NCI-H446 treated with DMSO at 0.1 percent for 48 hours (cell line): ENCODE measurements around the gene KCND2.

ENCODE experiments used
- DNase-seq: peaks from one replicate; lab custom pipeline; 2025; lab: John Stamatoyannopoulos, UW

KCND2 gene

DNA sequence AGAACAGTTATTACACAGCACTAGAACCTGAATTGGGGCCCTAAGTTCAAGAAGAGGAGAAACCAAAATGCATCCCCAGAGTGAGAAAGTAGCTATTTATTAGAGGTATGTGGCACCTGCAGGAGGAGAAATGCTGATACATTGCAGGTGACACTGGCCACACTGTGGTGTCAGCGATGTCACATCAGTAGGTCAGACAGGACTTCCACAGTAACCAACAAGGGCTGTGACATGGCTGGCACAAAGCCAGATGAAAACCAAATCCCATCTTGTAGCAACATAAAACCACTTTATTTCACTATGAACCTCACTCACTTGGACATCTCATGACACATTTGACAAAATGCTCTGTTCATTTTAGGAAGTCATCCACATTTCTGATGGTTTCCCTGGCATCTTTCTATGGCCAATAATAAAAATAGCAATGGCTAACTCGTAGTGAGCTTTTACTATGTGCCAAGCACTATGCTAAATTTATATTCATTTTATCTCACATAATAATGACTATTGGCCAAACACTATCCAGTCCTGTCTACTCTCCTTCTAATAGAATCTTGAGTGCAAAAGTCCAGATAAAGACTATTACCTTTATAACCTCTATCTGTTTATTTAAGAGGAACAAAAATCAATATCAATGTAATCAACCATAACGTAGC, 430.7 kb downstream of the KCND2 start:
- DNase-seq, result peak; percentile 23

DNA sequence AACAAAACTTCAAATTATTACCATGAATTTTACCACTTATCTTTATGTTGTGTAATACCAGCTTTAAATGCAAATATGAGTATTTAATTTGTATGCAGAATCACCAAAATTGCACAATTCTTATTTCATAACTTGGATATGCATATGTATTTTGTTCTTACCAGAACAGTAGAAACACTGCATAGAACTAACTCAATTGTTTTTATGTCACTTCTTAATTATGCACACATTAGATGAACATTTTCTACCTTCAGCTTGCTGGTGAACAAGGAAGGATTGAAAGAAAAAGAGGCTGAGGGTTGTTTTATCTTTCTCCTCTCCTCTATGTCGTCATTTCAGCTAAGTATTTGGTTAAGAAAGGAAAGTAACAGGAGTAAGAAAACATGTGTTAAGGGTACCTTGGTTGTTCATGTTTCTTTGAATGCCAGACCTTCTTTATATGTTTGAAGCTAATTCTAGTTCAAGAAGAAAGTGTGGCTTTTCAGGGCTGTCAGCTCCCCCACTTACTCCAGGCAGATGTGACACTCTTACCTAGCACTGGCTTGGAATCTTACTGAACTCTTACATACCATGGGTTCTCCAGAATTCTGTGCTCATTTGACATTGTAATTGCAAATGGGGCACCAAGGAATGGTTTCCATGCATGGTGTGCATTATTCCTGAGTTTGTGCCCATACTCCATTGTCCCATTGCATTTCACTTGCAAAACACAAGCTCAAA, 436.4 kb downstream of the KCND2 start:
- DNase-seq, result no peak

DNA sequence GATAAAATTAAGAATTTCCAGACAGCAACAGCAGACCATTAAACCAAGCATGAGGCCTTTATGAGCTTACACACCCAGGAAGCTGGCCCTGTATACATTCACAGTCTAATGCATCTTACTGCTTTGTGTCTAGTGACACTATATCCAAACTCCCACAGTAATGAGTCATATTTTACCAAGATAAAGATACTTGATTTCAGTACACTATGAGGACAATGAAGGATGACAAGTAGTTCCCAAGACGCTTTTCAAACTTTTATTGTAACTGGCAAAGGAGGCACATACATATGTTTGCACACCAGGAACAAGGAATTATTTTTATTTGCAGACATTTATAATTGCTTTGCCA, 437.0 kb downstream of the KCND2 start:
- no peak for DNase-seq

DNA sequence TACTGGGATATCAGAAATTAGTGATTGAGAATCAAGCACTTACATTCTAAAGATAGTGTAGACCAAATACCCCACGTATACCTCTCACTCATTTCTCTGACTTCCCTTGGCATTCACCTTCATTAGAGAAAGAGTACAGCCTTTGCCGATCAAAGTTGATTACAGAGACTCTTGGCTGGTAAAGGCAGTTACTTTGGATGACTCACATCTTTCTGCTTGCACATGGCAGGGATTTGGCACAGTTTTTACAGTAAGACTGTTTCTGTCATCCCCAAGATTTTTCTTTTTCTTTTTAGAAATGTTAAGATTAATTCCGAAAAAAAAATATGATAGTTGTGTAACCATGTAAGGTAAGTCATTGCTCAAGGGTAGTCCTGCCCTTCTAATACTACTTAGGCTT, 442.0 kb downstream of the KCND2 start:
- DNase-seq, result peak; percentile 71

DNA sequence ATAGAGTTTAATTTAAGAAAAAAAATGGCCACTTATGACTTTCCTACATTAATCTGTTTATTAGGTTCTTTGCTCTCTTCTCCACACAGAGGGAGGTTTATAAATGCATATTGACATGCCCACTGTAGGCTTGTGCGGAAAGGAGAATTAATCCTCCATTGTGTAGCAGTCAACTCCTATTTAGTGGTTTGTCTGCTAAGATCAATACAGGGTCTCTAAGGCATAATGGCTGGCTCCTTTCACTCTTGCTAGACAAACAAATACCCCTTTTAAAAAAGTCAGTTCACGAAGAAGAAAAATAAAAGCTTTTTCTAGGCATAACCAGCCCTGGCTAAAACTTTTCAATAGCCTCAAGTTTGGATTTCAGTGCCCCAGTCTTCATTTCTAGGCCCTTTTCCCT, 443.3 kb downstream of the KCND2 start:
- no peak for DNase-seq

DNA sequence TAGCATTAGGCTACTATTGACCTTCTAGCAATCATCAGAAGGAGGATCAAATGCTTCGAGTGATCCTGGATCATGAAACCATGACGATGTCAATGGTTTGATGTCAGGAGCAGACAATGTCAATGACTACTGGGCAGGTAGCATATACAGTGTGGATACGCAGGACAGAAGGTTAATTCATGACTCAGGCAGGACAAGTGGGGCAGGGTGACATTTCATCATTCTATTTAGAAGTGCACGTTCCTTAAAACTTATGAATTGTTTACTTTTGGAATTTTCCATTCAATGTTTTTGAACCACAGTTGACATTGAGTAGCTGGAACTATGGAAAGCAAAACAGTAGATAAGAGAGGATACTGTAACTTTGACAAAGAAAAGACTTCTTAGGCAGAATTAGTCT, 444.2 kb downstream of the KCND2 start:
- no peak for DNase-seq

DNA sequence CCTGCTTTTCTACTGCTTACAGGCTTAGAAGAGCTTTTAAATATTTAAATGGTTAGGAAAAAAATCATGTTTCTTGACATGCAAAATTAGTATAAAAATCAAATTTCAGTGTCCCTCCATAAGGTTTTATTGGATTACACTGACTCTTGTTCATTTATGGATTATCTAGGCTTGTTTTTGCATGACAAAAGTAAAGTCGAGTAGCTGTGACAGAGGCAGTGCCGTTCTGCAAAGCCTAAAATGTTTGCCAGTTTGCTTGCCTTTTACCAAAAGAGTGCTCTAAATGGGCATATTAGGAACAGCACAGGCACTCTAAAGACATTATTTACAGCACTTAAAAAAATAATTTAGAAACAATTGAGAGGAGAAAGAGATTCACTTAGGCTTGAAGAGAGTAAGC, 445.4 kb downstream of the KCND2 start:
- DNase-seq, result no peak

DNA sequence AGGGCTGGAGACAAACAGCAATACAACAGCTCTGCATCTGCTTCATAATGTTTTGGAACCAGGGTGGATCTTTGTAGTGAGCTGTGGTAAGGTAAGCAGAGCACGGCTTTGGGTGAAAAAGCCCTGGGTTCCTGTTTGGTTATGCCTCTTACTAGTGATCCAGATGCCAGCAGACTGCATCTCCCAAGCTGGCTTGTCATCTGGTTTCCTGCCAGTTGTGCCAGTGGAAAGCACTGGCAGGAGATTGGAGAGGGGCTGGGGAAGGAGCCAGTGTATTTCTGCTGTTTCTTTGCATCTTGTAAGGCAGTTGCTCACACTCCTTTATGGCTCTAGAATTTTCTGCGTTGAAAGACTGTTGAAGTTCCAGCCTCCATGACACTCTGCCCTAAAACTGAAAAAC, 447.3 kb downstream of the KCND2 start:
- peak; percentile 30 for DNase-seq

DNA sequence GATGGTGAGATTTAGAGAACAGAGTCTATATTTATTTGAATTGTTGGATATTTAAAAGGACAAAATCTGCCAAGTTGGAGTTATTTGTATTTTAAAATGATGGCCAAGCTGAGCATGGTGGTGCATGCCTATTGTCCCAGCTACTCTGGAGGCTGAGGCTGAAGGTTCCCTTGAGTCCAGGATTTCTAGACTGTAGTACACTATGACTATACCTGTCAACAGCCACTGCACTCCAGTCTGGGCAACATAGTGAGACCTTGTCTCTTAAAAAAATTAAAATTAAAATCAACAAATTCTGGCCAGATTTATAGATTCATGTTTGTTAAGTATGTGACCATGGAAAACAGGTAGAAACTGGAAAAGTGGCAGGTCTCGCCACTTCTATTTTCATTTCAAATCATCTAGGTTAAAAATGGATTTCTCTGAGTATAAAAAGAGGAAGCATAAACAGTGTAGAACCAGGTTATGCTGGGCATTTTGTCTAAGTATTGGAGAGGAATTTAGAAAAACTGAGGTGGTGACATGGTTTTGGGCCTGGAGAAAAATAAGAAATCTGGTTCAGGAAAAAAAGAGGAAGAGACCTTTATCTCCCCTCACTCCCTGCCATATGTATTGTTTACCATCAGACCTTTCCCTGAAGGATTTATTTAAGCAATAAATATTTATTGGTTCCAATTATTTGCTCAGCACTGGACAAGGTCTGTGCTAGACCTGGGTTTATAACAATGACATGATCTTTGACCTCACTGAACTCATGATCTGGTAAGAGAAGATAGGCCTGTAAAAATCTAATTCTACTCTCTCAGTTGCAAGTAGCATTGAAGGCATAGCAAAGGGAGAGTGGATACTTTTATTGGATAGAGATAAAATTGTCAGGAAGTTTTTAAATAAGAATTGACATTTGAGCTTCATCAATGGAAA, 450.8 kb downstream of the KCND2 start:
- DNase-seq, result no peak

DNA sequence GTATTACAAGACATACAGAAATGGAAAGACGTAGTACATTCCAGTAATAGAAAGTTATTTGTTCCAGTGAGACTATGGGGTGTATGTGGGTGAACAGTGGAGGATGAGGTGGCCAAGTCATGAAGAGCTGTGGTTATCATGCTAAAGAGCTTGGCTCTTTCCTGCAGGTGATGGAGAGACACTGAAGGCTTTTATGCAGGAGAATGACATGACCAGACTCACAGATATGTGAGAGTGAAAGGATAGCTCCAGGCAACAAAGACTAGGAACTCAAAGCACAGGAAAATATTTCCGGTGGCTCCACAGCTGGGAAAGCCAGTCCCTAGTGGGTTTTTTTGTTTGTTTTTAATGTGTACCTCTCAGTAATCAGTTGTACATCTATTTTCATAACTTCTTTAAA, 451.5 kb downstream of the KCND2 start:
- DNase-seq, result no peak

DNA sequence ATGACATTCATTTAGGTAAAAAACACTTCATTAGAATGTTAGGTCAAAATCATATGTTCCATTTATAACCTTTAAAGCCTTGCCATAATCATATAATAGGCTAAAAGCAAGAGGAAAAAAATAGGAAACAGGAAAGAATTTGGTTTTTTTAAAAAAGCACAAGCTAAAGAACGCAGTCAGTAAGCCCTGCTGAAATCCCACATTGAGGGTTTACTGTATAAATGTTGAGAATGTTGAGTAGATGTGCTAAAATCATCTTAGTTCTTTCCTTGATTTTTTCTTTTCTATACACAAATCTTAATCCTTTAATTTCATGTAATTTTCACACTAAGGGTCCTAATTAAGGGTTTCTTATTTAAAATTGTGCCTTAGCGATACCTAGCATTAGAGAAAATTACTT, 452.0 kb downstream of the KCND2 start:
- DNase-seq, result no peak

DNA sequence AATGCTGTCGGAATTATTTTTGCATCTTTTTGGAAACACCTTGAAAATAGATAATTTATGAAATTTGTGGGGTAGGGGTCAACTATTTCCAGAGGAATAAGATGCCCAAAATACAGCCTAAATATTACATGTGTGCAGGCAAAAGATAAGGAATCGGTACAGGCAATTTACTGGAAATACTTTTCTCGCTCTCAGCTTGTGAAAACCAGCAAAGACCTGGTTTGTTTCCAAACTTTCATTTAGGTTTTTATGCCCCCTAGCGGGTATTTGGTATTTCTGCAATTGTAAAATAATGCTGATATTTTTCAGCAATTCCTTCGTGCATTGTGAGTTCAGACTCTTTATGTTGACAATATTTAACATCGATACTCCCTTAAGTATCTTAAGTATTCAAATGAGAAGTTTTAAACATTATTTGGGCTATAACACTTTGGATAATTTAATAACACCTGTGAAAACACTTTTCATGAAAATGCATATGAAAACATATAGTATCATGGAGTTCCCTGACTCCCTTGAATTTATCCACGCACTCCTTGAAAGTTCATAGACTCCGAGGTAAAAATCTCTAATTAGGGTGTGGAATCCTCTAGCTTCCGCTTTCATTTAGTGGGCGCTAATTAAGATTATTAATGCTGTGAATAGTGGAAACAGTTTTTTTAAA, 452.5 kb downstream of the KCND2 start:
- DNase-seq, result peak; percentile 58

DNA sequence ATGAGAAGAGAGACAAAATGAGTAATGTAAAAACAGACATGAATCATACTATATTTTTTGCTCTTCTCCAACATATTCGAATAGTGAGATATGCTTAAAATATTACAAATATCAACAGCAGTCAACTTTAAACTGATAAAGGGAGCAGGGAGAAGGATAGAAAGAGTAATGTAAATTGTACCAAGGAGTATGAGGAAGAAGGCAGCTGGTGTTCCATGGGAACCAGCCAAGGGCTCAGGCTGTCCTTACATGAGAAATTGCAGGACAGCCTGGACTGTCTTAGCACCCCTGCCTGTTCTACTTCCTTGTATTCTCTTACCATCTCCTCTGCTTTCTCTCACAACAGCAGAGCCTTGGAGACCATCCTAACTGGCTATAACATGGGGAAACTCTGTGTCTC, 456.3 kb downstream of the KCND2 start:
- peak; percentile 6 for DNase-seq

DNA sequence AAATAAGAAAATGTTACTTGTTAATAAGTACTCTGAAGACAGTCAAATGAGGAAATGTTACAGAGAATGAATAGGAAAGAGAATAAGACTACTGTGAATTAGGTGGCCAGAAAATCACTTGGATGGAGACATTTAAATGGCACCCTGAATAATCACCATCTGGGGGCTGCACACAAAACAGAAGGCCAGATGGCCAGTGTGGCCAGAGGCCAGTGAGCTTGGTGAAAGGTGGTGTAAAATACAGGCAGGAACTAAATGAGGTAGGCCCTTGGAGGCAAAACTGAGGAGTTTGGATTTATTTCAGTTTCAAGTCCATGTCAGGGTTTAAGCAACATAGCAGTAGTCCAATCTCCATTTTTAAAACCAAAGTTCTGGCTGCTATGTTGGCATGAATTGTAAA, 458.3 kb downstream of the KCND2 start:
- DNase-seq, result peak; percentile 14

DNA sequence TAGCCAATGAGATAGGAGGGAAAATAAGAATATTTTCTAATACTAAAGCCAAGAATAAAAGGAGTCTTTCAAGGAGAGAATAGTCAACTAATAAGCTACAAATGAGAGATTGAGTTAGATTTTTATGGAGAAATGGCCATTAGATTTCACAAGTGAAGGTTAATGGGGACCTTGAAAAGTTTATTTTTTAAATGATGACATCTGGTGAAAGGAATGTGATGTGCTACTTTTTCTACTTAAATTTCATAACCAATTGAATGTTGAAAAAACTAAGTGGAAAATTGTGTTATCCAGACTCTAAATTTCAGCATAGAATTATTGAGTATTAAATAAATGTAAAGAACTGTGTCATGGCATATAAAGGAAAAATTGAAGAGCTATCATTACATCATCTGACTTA, 459.3 kb downstream of the KCND2 start:
- DNase-seq, result no peak

DNA sequence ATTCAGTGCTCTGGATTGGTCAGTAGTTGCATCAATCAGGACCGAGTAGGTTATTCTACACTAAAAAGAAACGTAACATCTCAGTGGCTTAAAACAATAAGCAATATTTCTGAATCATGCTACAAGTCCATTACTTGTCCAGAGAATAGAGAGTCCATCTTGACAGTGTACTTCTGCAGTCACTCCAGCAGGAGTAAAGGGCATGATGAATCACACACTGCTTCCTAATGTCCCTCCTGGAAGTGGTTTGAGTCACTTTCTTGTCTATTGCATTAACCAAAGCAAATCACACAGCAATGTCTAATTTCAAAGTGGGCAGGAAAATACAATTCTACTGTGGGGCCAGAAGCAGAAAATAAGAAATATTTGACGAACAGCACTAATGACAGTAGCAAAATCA, 460.2 kb downstream of the KCND2 start:
- no peak for DNase-seq

DNA sequence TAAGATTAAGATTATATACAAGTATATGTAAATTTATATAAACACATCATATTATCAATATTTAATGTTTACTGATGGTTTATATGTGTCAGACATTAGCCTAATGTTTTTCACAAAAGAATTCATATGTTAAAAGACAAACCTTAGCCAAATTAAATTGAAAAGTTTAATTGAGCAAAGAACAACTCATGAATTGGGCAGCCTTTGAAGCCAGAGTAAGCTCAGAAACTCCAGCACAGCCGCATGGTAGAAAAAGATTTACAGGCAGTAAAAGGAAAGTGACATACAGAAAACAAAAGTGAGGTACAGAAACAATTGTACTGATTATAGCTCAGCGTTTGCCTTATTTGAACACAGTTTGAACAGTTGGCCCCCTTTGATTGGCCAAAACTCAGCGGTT, 460.9 kb downstream of the KCND2 start:
- peak; percentile 7 for DNase-seq

DNA sequence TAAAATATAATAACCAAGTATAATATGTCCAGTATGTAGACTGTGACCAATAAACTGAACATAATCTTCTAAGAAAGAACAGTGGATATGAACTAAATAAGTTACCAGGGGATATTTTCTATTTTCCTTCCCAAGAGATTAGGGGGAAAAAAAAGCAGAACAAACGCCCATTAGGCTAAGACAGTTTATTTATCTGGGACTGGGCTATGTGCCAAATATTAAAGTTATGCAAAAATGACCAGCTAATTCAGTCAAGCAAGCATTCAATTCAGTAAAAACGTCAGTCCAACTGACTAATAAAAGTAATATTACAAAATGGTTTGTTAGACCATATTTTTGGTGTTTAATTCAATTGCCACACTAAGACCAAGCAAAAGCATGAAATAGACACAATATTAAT, 462.8 kb downstream of the KCND2 start:
- peak; percentile 62 for DNase-seq

DNA sequence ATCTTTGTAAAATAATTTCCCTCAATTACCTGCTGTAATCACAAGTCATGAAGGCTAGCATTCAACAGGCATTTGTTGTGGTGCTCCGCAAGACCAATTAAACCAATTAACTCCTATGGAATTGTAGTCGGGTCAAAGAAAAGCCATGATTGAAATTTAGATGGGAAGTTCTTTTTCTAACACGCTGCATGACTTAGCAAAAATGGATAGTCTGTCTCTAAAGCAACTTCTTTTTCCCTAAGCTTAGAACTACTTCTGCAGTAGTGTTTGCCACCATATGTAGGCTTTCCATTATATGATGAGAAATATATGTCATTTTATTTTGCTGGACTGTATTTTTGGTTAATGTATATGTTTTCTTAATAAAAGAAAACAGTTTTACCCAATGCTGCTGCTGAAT, 465.8 kb downstream of the KCND2 start:
- no peak for DNase-seq

DNA sequence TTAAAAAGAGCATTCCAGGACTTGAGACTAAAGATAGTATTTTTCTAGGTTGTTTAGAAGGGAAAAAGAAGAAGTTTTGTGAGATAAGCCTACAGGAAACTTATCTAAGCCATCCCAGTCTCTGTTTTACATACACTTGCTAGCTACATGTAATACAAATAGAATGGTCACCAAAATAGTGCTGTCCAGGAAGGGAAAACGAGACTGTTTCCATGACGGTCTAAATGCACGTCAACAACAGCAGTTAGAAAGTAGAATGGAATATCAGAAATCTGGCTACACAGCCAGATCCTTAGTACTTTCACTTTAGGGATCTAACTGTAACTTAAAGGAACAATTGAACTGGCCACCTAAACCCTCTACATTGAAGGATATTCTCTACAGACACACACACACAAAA, 467.4 kb downstream of the KCND2 start:
- DNase-seq, result no peak

DNA sequence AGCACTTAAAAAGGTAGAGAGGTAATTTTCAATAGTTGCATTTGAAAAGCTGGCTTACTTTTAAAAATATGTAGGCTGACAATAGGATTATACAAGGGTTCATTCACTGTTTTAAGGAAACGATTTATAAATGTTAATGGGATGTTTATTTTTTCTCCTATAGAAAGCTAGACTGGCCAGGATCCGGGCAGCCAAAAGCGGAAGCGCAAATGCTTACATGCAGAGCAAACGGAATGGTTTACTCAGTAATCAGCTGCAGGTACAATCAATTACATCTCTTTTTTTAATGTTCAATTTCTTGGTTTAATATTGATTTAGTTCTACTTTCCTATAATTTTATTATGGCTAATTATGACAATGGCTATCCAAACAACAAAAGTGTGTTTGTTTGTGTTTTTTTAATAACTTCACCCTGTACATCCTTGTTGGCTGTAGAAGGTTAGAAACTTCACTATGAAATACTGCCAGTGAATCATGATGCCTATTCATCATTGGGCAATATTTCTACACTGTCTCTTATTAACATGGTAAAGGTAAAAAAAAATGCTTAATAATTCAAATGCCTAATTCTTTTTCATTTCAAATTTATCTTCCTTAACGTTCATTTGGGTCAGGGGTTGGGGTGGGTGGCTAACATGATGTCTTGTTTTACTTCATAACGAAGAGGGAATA, 468.5 kb downstream of the KCND2 start:
- no peak for DNase-seq

DNA sequence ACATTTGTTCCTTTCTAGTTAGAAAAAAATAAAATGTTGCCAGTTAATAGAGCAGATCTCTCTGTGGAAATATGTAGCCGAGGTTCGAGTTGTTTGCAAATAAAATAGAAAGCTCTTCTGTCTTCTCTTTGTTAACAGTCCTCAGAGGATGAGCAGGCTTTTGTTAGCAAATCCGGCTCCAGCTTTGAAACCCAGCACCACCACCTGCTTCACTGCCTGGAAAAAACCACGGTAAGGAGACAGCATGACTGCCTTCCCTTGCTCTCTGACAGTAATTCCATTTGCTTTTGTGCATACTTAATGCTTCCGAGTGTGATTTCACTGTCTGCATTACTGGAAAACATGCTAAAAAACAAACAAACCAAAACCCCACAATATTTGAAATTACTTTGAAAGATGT, 469.4 kb downstream of the KCND2 start:
- DNase-seq, result peak; percentile 51
